H1 (cell line): ENCODE data around the gene CDH22. TPM values are rescaled to one million over a fixed set of nuclear protein-coding genes. Genes with fewer than 3 reads are reported as not detected.

Experiments used
- CTCF ChIA-PET: fragments of 300-600 bp; sonication (Branson Sonifier 250); formaldehyde crosslinking; loops from one replicate; lab custom pipeline; 2021; ENCODE audit not compliant: partially characterized antibody; lab: Charles Lee
- POLR2A ChIA-PET: fragments of 300-600 bp; sonication (Branson Sonifier 250); formaldehyde crosslinking; loops from one replicate; lab custom pipeline; 2021; ENCODE audit warnings: inconsistent platforms; ENCODE audit not compliant: partially characterized antibody; lab: Charles Lee
- DNase-seq, 2 experiments: peaks; one replicate each; pipeline versions ENCODE4 v3.0.0 to v3.0.0-alpha.2; 2010 to 2022; ENCODE audit warnings: low spot score in 2 of 2, low read depth in 1 of 2, mixed read lengths in 1 of 2
- FAIRE-seq: peaks from 2 replicates; lab custom pipeline; 2011; peaks lifted over from hg19 to GRCh38; lab: Jason Lieb, UNC
- H2AFZ ChIP-seq: 2 replicates; pipeline ENCODE4 v1.8.1; 2012; ENCODE audit warnings: low read length, inconsistent platforms
- H2AK5ac ChIP-seq: 2 replicates; pipeline ENCODE4 v1.6.1; 2013; ENCODE audit warnings: low read depth, low read length
- H2BK120ac ChIP-seq: replicated peaks from 2 replicates; pipeline ENCODE3; 2013; ENCODE audit warnings: low read depth, low read length, inconsistent platforms
- H2BK12ac ChIP-seq: 2 replicates; pipeline ENCODE4 v1.6.1; 2013; ENCODE audit warnings: low read depth, low read length
- H2BK15ac ChIP-seq: 2 replicates; pipeline ENCODE4 v1.6.1; 2013; ENCODE audit warnings: low read length
- H2BK20ac ChIP-seq: 2 replicates; pipeline ENCODE4 v1.6.1; 2013; ENCODE audit warnings: low read length
- H2BK5ac ChIP-seq: 2 replicates; pipeline ENCODE4 v1.6.1; 2013; ENCODE audit warnings: low read depth, low read length
- H3K14ac ChIP-seq: 2 replicates; pipeline ENCODE4 v1.6.1; 2013; ENCODE audit warnings: inconsistent platforms; ENCODE audit not compliant: insufficient read length
- H3K18ac ChIP-seq: 2 replicates; pipeline ENCODE4 v1.6.1; 2013; ENCODE audit warnings: low read length; ENCODE audit errors: extremely low read depth
- H3K23ac ChIP-seq: 2 replicates; pipeline ENCODE4 v1.6.1; 2013; ENCODE audit warnings: inconsistent platforms; ENCODE audit not compliant: insufficient read length
- H3K23me2 ChIP-seq: 2 replicates; pipeline ENCODE4 v1.6.1; 2013; ENCODE audit warnings: low read depth, low read length
- H3K27ac ChIP-seq: 2 replicates; pipeline ENCODE4 v1.6.1; 2011; ENCODE audit warnings: low read depth, low read length, inconsistent platforms
- H3K27me3 ChIP-seq, 4 experiments: replicated peaks in 1 of 4; 1 replicate in 1 of 4; 2 replicates in 3 of 4; pipeline versions ENCODE4 v1.6.1 to v1.8.1; 2011 to 2013; ENCODE audit warnings: low read length in 3 of 4, mild to moderate bottlenecking in 3 of 4, inconsistent platforms in 2 of 4, mixed read lengths in 2 of 4, moderate library complexity in 1 of 4; ENCODE audit not compliant: control insufficient read depth in 3 of 4, insufficient read depth in 3 of 4; ENCODE audit errors: extremely low read depth in 1 of 4
- H3K36me3 ChIP-seq, 4 experiments: 2 replicates each; pipeline versions ENCODE4 v1.6.1 to v1.8.1; 2011 to 2013; ENCODE audit warnings: mild to moderate bottlenecking in 4 of 4, low read length in 3 of 4, moderate library complexity in 2 of 4, control low read depth in 1 of 4, inconsistent platforms in 1 of 4; ENCODE audit not compliant: insufficient read depth in 4 of 4, control insufficient read depth in 2 of 4
- H3K4ac ChIP-seq: replicated peaks from 2 replicates; pipeline ENCODE3; 2013; ENCODE audit warnings: low read length, low read depth, mixed read lengths, inconsistent platforms; ENCODE audit not compliant: insufficient read length
- H3K4me1 ChIP-seq, 4 experiments: replicated peaks in 1 of 4; 1 replicate in 1 of 4; 2 replicates in 3 of 4; pipeline versions ENCODE4 v1.6.1 to v1.8.1; 2011 to 2013; ENCODE audit warnings: low read length in 3 of 4, inconsistent platforms in 2 of 4, mixed read lengths in 1 of 4; ENCODE audit not compliant: insufficient read depth in 4 of 4, control insufficient read depth in 3 of 4
- H3K4me2 ChIP-seq, 2 experiments: 2 replicates each; pipeline versions ENCODE4 v1.6.1 to v1.8.1; 2011 to 2013; ENCODE audit warnings: low read depth in 2 of 2, low read length in 2 of 2, control low read depth in 1 of 2, inconsistent platforms in 1 of 2, mild to moderate bottlenecking in 1 of 2; ENCODE audit not compliant: insufficient read depth in 1 of 2
- H3K4me3 ChIP-seq, 4 experiments: fragments of 200-600, 300-600 bp in 1 of 4; sonication (generic), shearing (Covaris generic), sonication (Bioruptor Twin) in 1 of 4; 2 replicates each; pipeline versions ENCODE4 v1.5.1 to v1.8.1; 2011 to 2016; ENCODE audit warnings: low read length in 4 of 4, low read depth in 3 of 4, control low read depth in 2 of 4, inconsistent platforms in 2 of 4, mild to moderate bottlenecking in 2 of 4, mixed read lengths in 1 of 4, moderate library complexity in 1 of 4; ENCODE audit not compliant: insufficient read depth in 2 of 4; ENCODE audit errors: extremely low read depth in 1 of 4
- H3K56ac ChIP-seq: replicated peaks from 2 replicates; pipeline ENCODE3; 2013; ENCODE audit warnings: low read depth, mild to moderate bottlenecking, mixed read lengths, low read length, inconsistent platforms; ENCODE audit not compliant: insufficient read length
- H3K79me1 ChIP-seq: 2 replicates; pipeline ENCODE4 v1.6.1; 2013; ENCODE audit warnings: low read depth, low read length, control low read depth
- H3K79me2 ChIP-seq, 2 experiments: 2 replicates each; pipeline versions ENCODE4 v1.6.1 to v1.8.1; 2012 to 2013; ENCODE audit warnings: low read length in 2 of 2, mild to moderate bottlenecking in 2 of 2, inconsistent platforms in 1 of 2; ENCODE audit not compliant: insufficient read depth in 2 of 2, control insufficient read depth in 1 of 2
- H3K9ac ChIP-seq, 4 experiments: replicated peaks in 1 of 4; 1 replicate in 1 of 4; 2 replicates in 3 of 4; pipeline versions ENCODE4 v1.6.1 to v1.8.1; 2011 to 2013; ENCODE audit warnings: low read depth in 3 of 4, low read length in 3 of 4, control low read depth in 2 of 4, mild to moderate bottlenecking in 2 of 4, moderate library complexity in 2 of 4, inconsistent platforms in 1 of 4; ENCODE audit errors: extremely low read depth in 1 of 4
- H3K9me3 ChIP-seq, 2 experiments: 2 replicates each; pipeline versions ENCODE4 v1.6.1 to v1.8.1; 2012 to 2013; ENCODE audit warnings: mild to moderate bottlenecking in 2 of 2, moderate library complexity in 2 of 2, control low read depth in 1 of 2, inconsistent platforms in 1 of 2, low read depth in 1 of 2, low read length in 1 of 2, mixed read lengths in 1 of 2; ENCODE audit not compliant: insufficient read depth in 2 of 2
- H4K20me1 ChIP-seq, 2 experiments: replicated peaks in 1 of 2; 2 replicates each; pipeline versions ENCODE3 to v1.8.1; 2011 to 2013; ENCODE audit warnings: inconsistent platforms in 2 of 2, low read length in 2 of 2, mild to moderate bottlenecking in 1 of 2; ENCODE audit not compliant: insufficient read depth in 2 of 2, control insufficient read depth in 1 of 2
- H4K5ac ChIP-seq: 2 replicates; pipeline ENCODE4 v1.6.1; 2013; ENCODE audit warnings: low read length, low read depth, mixed read lengths, inconsistent platforms; ENCODE audit not compliant: insufficient read length
- H4K8ac ChIP-seq: 2 replicates; pipeline ENCODE4 v1.8.0; 2013; ENCODE audit warnings: mild to moderate bottlenecking, moderate library complexity, low read length, inconsistent platforms; ENCODE audit not compliant: insufficient read depth; ENCODE audit errors: extremely low read depth
- H4K91ac ChIP-seq: replicated peaks from 2 replicates; pipeline ENCODE3; 2013; ENCODE audit warnings: low read length, mixed read lengths, inconsistent platforms; ENCODE audit not compliant: insufficient read length
- CTCF ChIP-seq, 3 experiments: IDR thresholded peaks; 1 replicate in 2 of 3; 2 replicates in 1 of 3; pipeline versions ENCODE4 v1.5.1 to v1.6.1; 2011; ENCODE audit warnings: low read length in 3 of 3, mild to moderate bottlenecking in 3 of 3, inconsistent platforms in 2 of 3, low read depth in 1 of 3, moderate library complexity in 1 of 3; ENCODE audit not compliant: insufficient read depth in 1 of 3; ENCODE audit errors: control extremely low read depth in 1 of 3
- E2F6 ChIP-seq: IDR thresholded peaks from 2 replicates; pipeline ENCODE4 v1.6.1; 2012; ENCODE audit warnings: inconsistent platforms
- KDM5A ChIP-seq: fragments of 200-600 bp; IDR thresholded peaks from 2 replicates; pipeline ENCODE4 v1.7.1; 2012; ENCODE audit warnings: mild to moderate bottlenecking, low read length, inconsistent platforms, mixed read lengths
- RAD21 ChIP-seq, 2 experiments: IDR thresholded peaks in 1 of 2; conservative IDR thresholded peaks in 1 of 2; 2 replicates each; pipeline ENCODE4 v1.6.1; 2011; ENCODE audit warnings: low read depth in 2 of 2, low read length in 2 of 2, improper control_type of control experiment in 1 of 2, inconsistent platforms in 1 of 2, mild to moderate bottlenecking in 1 of 2, moderate library complexity in 1 of 2
- WGBS, 2 experiments: shearing (Covaris generic) in 1 of 2; methylation state at CpG; one replicate each; pipeline versions ENCODE4 v1.1.6 to v1.1.7; 2013 to 2015; ENCODE audit warnings: low lambda C conversion rate in 2 of 2, mixed read lengths in 2 of 2, inconsistent platforms in 1 of 2, low coverage in 1 of 2, missing lambda C conversion rate in 1 of 2; ENCODE audit not compliant: insufficient replicate concordance in 2 of 2, insufficient coverage in 1 of 2, insufficient read length in 1 of 2; ENCODE audit errors: extremely low coverage in 1 of 2, missing lambda C conversion rate in 1 of 2; 5-methylcytosine and 5-hydroxymethylcytosine counted together
- polyA plus RNA-seq, 7 experiments: library from polyadenylated mRNA; depleted of rRNA in 3 of 7; stranded (reverse) in 5 of 7; unstranded in 2 of 7; fragments of >200 nt in 5 of 7; fragments of 200-250 nt in 2 of 7; gene quantifications; 1 replicate in 5 of 7; 2 replicates in 1 of 7; 4 replicates in 1 of 7; pipeline versions ENCODE4 v1.2.1 to v1.2.3, GENCODE V29; 2011 to 2013; ENCODE audit warnings: missing spikeins in 2 of 7, mixed read lengths in 2 of 7
- total RNA-seq: library from RNA; stranded (reverse); fragmentation: NEBNext Ultra II Directional; extraction: Animal tissue kit (Norgen Biotek cat#: 25700); gene quantifications from 2 replicates; pipeline ENCODE4 v1.2.1, GENCODE V29; 2021

The CDH22 gene
- total and polyA plus RNA-seq, 2 of the 8 experiments (the other 6 are each of a cell fraction or from before 2014, with no cell fraction given): 0.35 to 0.39 TPM

DNA sequence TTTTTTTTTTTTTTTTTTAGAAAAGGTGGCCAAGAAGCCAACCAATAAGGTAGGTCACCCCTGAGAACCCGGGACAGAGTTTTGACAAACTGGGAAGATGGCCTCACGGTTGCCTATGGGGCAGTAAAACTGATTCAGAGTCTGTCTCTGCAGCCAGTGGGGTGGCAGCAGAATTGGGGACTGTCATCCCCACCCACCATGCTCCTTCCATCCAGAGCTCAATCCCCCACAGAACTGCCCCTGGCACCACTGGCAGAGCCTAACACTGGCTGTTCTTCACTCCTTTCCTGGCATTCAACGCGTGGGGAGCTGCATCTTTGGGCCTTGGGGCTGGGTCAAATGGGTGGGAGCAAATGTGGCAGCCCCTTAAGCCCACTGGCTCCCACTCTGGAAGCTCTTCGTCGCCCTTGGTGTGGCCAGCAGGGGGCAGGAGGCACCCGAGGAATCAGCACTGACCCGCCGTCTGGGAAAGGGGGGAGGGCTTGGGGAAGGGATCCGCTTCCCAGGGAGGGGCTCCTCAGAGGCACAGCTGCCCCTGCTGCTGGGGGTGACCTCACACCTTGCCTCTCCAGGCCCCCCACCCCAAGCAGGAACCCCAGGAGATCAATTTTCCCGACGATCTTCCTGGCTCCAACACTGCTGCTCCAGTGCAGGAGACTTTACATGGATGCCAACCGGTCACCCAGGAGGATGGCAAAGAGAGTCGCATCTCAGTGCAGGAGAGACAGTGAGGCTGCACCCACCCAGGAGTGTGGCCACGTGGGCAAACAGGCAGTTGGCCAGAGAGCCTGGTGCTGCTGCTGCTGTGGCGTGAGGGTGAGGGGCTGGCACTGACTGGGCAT lies 179.8 kb downstream of the CDH22 start:
- POLR2A ChIA-PET: interaction anchor here (1.4 kb wide), 1 partner anchor 219 kb away, joined by 3 read pairs; no protein-coding TSS in a partner anchor
- Histone ChIP-seq H2BK5ac (no peak overlapping the region), H3K4ac (no peak overlapping the region), H3K36me3 (peaks cover 0 to 3% (median 0%) of the 10 kb centered on the region in 4 experiments; a peak in 2 of 8 replicates), H2AFZ (no peak overlapping the region), H4K5ac (no peak overlapping the region), H4K8ac (no peak overlapping the region; the same call in 1 of the 2 replicates), H3K9ac (no peak overlapping the region), H3K4me1 (no peaks in the 10 kb centered on the region; a peak in 2 of 7 replicates), H3K4me3 (no peak overlapping the region), H3K79me2 (no peaks in the 10 kb centered on the region), H2BK12ac (no peak overlapping the region), H3K79me1 (no peaks in the 10 kb centered on the region), H3K27ac (no peak overlapping the region), H4K91ac (no peak overlapping the region), H3K23me2 (no peaks in the 10 kb centered on the region), H3K27me3 (peaks cover 0 to 4% (median 2%) of the 10 kb centered on the region in 4 experiments; a peak in 4 of 7 replicates), H3K56ac (no peak overlapping the region), H3K18ac (no peak overlapping the region; the same call in 1 of the 2 replicates), H3K23ac (no peak overlapping the region), H3K4me2 (no peak overlapping the region), H3K9me3 (no peaks in the 10 kb centered on the region), H2BK15ac (no peak overlapping the region), H3K14ac (no peak overlapping the region), H2AK5ac (no peak overlapping the region), H2BK20ac (no peak overlapping the region), H2BK120ac (no peak overlapping the region), H4K20me1 (peaks cover 2 to 3% of the 10 kb centered on the region in 2 experiments)
- FAIRE-seq: no peak
- CTCF ChIA-PET: interaction anchor here (0.5 to 8.1 kb wide), 44 partner anchors 8 to 344 kb away, joined by 3 to 171 read pairs (median 4); partner anchors contain the start of genes CD40, CDH22 and SLC12A5
- 59% methylated on average over 15 of the region's 16 CpGs; no CpG with 5 or more reads in 1 of the 2 experiments for WGBS, 2 experiments
- peak in 1 of 2 experiments; percentile 78 for DNase-seq
- TF ChIP-seq KDM5A: no peak
- TF ChIP-seq CTCF (IDR thresholded peaks at IDR 0.05; ENCODE audit: control extremely low read depth in 1 of 3, insufficient read depth in 1 of 3, low read depth in 1 of 3, low read length in 3 of 3): peak; percentile 67 to 83 (median 75)
- TF ChIP-seq RAD21 (IDR thresholded peaks at IDR 0.05 in 1 of 2, conservative IDR thresholded peaks at IDR 0.05 in 1 of 2; ENCODE audit: low read depth in 2 of 2, low read length in 2 of 2): peak; percentile 72 to 80
- no peak for TF ChIP-seq E2F6
